HCT116 (cell line): ENCODE data around the gene A4GALT. TPM values are rescaled to one million over a fixed set of nuclear protein-coding genes. Genes with fewer than 3 reads are reported as not detected.

Experiments used
- ATAC-seq: fragments of 200-7000 bp; cut with Tn5 transposase; 2 replicates; pipeline ENCODE4 v1.9.1; 2020; ENCODE audit warnings: mild to moderate bottlenecking, moderate library complexity
- BruUV-seq: library from RNA; stranded (reverse); fragments of 400-500 nt; replicated peaks from 2 replicates; lab custom pipeline; 2021; lab: Mats Ljungman, UMichigan
- CTCF ChIA-PET: fragments of 300-600 bp; sonication (Branson Sonifier 250); formaldehyde crosslinking; loops from one replicate; lab custom pipeline; 2021; ENCODE audit warnings: antibody characterized with exemption; lab: Charles Lee
- POLR2A ChIA-PET: fragments of 300-600, 350-600 bp; sonication (Branson Sonifier 250); formaldehyde crosslinking; loops from one replicate; lab custom pipeline; 2021; ENCODE audit warnings: antibody characterized with exemption; lab: Charles Lee
- RAD21 ChIA-PET, 2 experiments: fragments of 300-600 bp; sonication (Branson Sonifier 250); formaldehyde crosslinking; loops; one replicate each; lab custom pipeline; 2023; ENCODE audit warnings: low total read pairs in 2 of 2; ENCODE audit not compliant: uncharacterized antibody in 2 of 2, unreplicated experiment in 2 of 2, low non-redundant PET in 1 of 2; lab: Charles Lee
- DNase-seq: peaks from one replicate; pipeline ENCODE4 v3.0.0-alpha.2; 2010; ENCODE audit warnings: low read depth, low spot score
- H2AFZ ChIP-seq: fragments of 200-600 bp; shearing (Covaris generic), sonication (generic); 2 replicates; pipeline ENCODE4 v1.6.1; 2017; ENCODE audit warnings: low read depth, mixed run types, mixed read lengths, antibody characterized with exemption, low read length; ENCODE audit not compliant: poor library complexity, severe bottlenecking
- H3K27ac ChIP-seq: 2 replicates; pipeline ENCODE4 v1.5.1; 2012; ENCODE audit warnings: low read depth, low read length
- H3K27me3 ChIP-seq: fragments of 200-600 bp; sonication (generic); 2 replicates; pipeline ENCODE4 v1.6.1; 2016; ENCODE audit warnings: mixed run types, low read length, mixed read lengths; ENCODE audit not compliant: insufficient read depth
- H3K36me3 ChIP-seq, 2 experiments: fragments of 200-500 bp in 1 of 2; fragments of 200-600 bp in 1 of 2; sonication (Bioruptor generic) in 1 of 2; sonication (generic) in 1 of 2; 2 replicates each; pipeline versions ENCODE4 v1.5.1 to v1.6.1; 2014 to 2016; ENCODE audit warnings: low read length in 2 of 2, inconsistent platforms in 1 of 2, mixed read lengths in 1 of 2, mixed run types in 1 of 2; ENCODE audit not compliant: insufficient read depth in 2 of 2, control insufficient read depth in 1 of 2
- H3K4me1 ChIP-seq, 2 experiments: fragments of 200-600 bp in 1 of 2; sonication (generic) in 1 of 2; 2 replicates each; pipeline versions ENCODE4 v1.5.1 to v1.6.1; 2012 to 2017; ENCODE audit warnings: low read length in 2 of 2, inconsistent platforms in 1 of 2, mild to moderate bottlenecking in 1 of 2, mixed read lengths in 1 of 2, mixed run types in 1 of 2, moderate library complexity in 1 of 2; ENCODE audit not compliant: insufficient read depth in 2 of 2, control insufficient read depth in 1 of 2
- H3K4me2 ChIP-seq: fragments of 200-600 bp; sonication (generic); 2 replicates; pipeline ENCODE4 v1.6.1; 2017; ENCODE audit warnings: mixed run types, low read length, mixed read lengths
- H3K4me3 ChIP-seq, 2 experiments: fragments of 200-600 bp in 1 of 2; sonication (generic) in 1 of 2; replicated peaks in 1 of 2; 2 replicates each; pipeline ENCODE4 v1.5.1; 2011 to 2016; ENCODE audit warnings: low read length in 2 of 2, control low read depth in 1 of 2, low read depth in 1 of 2, mild to moderate bottlenecking in 1 of 2, mixed read lengths in 1 of 2, mixed run types in 1 of 2
- H3K79me2 ChIP-seq: fragments of 200-600 bp; sonication (generic); 2 replicates; pipeline ENCODE4 v1.6.1; 2017; ENCODE audit warnings: mild to moderate bottlenecking, mixed run types, low read length, moderate library complexity, mixed read lengths; ENCODE audit not compliant: insufficient read depth
- H3K9ac ChIP-seq: fragments of 200-600 bp; sonication (generic); 2 replicates; pipeline ENCODE4 v1.6.1; 2016; ENCODE audit warnings: low read length, mixed read lengths
- H3K9me2 ChIP-seq: fragments of 200-600 bp; sonication (generic), shearing (Covaris generic); 2 replicates; pipeline ENCODE4 v1.6.1; 2017; ENCODE audit warnings: mixed run types, mild to moderate bottlenecking, moderate library complexity; ENCODE audit not compliant: insufficient read depth
- H3K9me3 ChIP-seq, 2 experiments: fragments of 200-500 bp in 1 of 2; fragments of 200-600 bp in 1 of 2; sonication (Bioruptor generic) in 1 of 2; sonication (generic) in 1 of 2; 2 replicates each; pipeline ENCODE4 v1.6.1; 2014 to 2017; ENCODE audit warnings: low read length in 2 of 2, mixed read lengths in 2 of 2, inconsistent platforms in 1 of 2, low read depth in 1 of 2, mild to moderate bottlenecking in 1 of 2, mixed run types in 1 of 2, moderate library complexity in 1 of 2; ENCODE audit not compliant: control insufficient read depth in 1 of 2, insufficient read depth in 1 of 2
- H4K20me1 ChIP-seq: fragments of 200-600 bp; sonication (generic), shearing (Covaris generic); 2 replicates; pipeline ENCODE4 v1.6.1; 2017; ENCODE audit warnings: mixed run types, mild to moderate bottlenecking, moderate library complexity; ENCODE audit not compliant: insufficient read depth
- CBX3 ChIP-seq: IDR thresholded peaks from 2 replicates; pipeline ENCODE4 v1.6.1; 2012; ENCODE audit warnings: low read depth
- JUND ChIP-seq: IDR thresholded peaks from 2 replicates; pipeline ENCODE4 v1.6.1; 2012
- RAD21 ChIP-seq: IDR thresholded peaks from 2 replicates; pipeline ENCODE4 v1.6.1; 2012; ENCODE audit warnings: low read depth, mild to moderate bottlenecking
- SRF ChIP-seq: IDR thresholded peaks from 2 replicates; pipeline ENCODE4 v1.6.1; 2012; ENCODE audit warnings: low read depth
- TCF7L2 ChIP-seq: IDR thresholded peaks from 2 replicates; pipeline ENCODE4 v1.7.0; 2011; ENCODE audit warnings: borderline replicate concordance, inconsistent platforms; ENCODE audit not compliant: insufficient read depth, insufficient read length; ENCODE audit errors: extremely low read depth
- YY1 ChIP-seq: IDR thresholded peaks from 2 replicates; pipeline ENCODE4 v1.6.1; 2011; ENCODE audit warnings: low read length, low read depth, moderate library complexity, mild to moderate bottlenecking; ENCODE audit not compliant: insufficient replicate concordance; ENCODE audit errors: extremely low read depth
- ZNF274 ChIP-seq: fragments of 200-500 bp; sonication (Bioruptor generic); IDR thresholded peaks from 2 replicates; pipeline ENCODE4 v1.6.1; 2014; ENCODE audit warnings: mild to moderate bottlenecking, low read depth, low read length, inconsistent platforms
- intact Hi-C: fragments of 100-400 bp; cut with micrococcal nuclease; formaldehyde crosslinking; loops from 2 replicates; pipeline ENCODE4 v1.10.0; 2022
- total RNA-seq: library from RNA; stranded (reverse); gene quantifications from one replicate; pipeline ENCODE4 v1.2.1, GENCODE V29; 2021; ENCODE audit not compliant: unreplicated experiment
- TF ChIP-seq, protein P1 (sequence below): IDR thresholded peaks from 2 replicates; pipeline ENCODE4 v1.6.1; 2011; ENCODE audit warnings: mild to moderate bottlenecking, low read length, moderate library complexity; ENCODE audit not compliant: insufficient replicate concordance; ENCODE audit errors: extremely low read depth
- TF ChIP-seq, protein P2 (sequence below): IDR thresholded peaks from 2 replicates; pipeline ENCODE4 v1.6.1; 2012; ENCODE audit warnings: low read depth
- TF ChIP-seq, protein P3 (sequence below): IDR thresholded peaks from 2 replicates; pipeline ENCODE4 v1.6.1; 2012
- TF ChIP-seq, protein P4 (sequence below): IDR thresholded peaks from 2 replicates; pipeline ENCODE4 v1.6.1; 2012

A4GALT gene
- total RNA-seq, 1 experiment from 2014 or later: 16.0 TPM

DNA sequence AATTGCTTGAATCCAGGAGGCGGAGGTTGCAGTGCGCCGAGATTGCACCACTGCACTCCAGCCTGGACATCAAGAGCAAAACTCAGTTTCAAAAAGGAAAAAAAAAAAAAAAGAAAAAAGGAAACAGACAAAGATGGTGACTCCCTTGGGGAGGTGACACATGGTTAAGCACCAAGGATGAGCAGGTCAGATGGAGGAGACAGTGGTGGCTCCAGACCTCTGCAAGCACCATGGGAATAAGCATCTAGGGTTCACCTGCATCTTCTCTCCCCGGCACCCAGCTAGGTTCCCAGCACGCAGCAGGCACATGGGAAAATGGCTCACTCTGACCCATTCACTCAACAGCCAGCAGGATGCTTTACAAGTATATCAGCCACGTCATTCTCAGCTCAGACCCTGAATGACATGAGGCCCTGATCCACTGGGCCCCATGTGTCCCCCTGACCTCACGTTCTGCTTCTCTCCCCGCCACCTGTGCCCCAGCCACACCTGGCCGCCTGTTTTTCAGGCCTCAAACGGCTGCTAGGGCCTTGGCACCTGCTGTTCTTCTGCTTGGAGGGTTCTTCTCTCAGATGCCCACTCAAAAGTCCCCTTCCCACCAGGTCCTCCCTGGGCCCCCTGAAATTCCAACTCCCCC, 24.2 kb downstream of the A4GALT start:
- no peaks in the 10 kb centered on the region for H3K9me3 ChIP-seq
- peaks cover 26 to 37% of the 10 kb centered on the region in 2 experiments for H3K4me1 ChIP-seq
- H3K79me2 ChIP-seq: no peaks in the 10 kb centered on the region; the same call in 1 of the 2 replicates
- ChIA-PET POLR2A (no interaction called here), CTCF (no interaction called here), RAD21 (no interaction called here)
- no peaks in the 10 kb centered on the region for H3K27me3 ChIP-seq
- H3K4me3 ChIP-seq: no peak overlapping the region
- no peak for DNase-seq
- intact Hi-C loops: no loop called here
- H4K20me1 ChIP-seq: no peaks in the 10 kb centered on the region
- H3K4me2 ChIP-seq: no peak overlapping the region
- no peaks in the 10 kb centered on the region for H3K9me2 ChIP-seq
- no peak overlapping the region for H3K9ac ChIP-seq
- H3K36me3 ChIP-seq: no peaks in the 10 kb centered on the region; a peak in 1 of 4 replicates
- H3K27ac ChIP-seq: no peak overlapping the region
- no peak for ATAC-seq
- no TSS peak for BruUV-seq
- TF ChIP-seq JUND (no peak), ZNF274 (no peak), TCF7L2 (no peak)
- no peak overlapping the region for H2AFZ ChIP-seq

DNA sequence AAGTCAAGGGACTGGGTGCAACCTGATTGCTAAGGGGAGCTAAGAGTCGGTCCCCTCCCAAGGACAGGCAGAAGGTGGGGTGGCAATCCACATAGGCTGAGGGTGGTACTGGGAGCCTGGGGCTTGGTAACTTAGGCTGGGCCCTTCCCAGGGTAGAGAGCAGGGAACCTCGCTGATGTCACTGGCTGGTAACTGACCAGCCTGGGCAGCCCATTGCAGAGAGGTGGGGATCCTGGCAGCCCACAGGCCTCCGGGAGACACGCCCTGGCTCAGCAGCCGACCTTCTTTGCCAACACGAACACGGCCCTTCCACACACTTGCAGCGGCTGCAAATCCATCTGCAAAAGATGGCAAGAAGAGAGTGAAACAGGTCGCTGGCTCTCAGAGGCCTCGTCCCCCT, 25.4 kb downstream of the A4GALT start:
- ChIA-PET CTCF (no interaction called here), POLR2A (no interaction called here), RAD21 (no interaction called here)
- H3K9me3 ChIP-seq: no peaks in the 10 kb centered on the region
- no peak overlapping the region for H3K27ac ChIP-seq
- DNase-seq: no peak
- no peaks in the 10 kb centered on the region for H4K20me1 ChIP-seq
- intact Hi-C loops: no loop called here
- H3K79me2 ChIP-seq: no peaks in the 10 kb centered on the region; the same call in 1 of the 2 replicates
- H3K4me3 ChIP-seq: no peak overlapping the region
- H3K4me2 ChIP-seq: no peak overlapping the region
- no peaks in the 10 kb centered on the region; a peak in 1 of 4 replicates for H3K36me3 ChIP-seq
- no TSS peak for BruUV-seq
- H3K9ac ChIP-seq: no peak overlapping the region
- no peaks in the 10 kb centered on the region for H3K9me2 ChIP-seq
- peaks cover 26 to 37% of the 10 kb centered on the region in 2 experiments for H3K4me1 ChIP-seq
- no peak for ATAC-seq
- TF ChIP-seq YY1 (no peak), RAD21 (no peak), CBX3 (no peak), SRF (no peak)
- TF ChIP-seq, protein P1, sequence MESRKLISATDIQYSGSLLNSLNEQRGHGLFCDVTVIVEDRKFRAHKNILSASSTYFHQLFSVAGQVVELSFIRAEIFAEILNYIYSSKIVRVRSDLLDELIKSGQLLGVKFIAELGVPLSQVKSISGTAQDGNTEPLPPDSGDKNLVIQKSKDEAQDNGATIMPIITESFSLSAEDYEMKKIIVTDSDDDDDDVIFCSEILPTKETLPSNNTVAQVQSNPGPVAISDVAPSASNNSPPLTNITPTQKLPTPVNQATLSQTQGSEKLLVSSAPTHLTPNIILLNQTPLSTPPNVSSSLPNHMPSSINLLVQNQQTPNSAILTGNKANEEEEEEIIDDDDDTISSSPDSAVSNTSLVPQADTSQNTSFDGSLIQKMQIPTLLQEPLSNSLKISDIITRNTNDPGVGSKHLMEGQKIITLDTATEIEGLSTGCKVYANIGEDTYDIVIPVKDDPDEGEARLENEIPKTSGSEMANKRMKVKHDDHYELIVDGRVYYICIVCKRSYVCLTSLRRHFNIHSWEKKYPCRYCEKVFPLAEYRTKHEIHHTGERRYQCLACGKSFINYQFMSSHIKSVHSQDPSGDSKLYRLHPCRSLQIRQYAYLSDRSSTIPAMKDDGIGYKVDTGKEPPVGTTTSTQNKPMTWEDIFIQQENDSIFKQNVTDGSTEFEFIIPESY: no peak
- TF ChIP-seq, protein P2, sequence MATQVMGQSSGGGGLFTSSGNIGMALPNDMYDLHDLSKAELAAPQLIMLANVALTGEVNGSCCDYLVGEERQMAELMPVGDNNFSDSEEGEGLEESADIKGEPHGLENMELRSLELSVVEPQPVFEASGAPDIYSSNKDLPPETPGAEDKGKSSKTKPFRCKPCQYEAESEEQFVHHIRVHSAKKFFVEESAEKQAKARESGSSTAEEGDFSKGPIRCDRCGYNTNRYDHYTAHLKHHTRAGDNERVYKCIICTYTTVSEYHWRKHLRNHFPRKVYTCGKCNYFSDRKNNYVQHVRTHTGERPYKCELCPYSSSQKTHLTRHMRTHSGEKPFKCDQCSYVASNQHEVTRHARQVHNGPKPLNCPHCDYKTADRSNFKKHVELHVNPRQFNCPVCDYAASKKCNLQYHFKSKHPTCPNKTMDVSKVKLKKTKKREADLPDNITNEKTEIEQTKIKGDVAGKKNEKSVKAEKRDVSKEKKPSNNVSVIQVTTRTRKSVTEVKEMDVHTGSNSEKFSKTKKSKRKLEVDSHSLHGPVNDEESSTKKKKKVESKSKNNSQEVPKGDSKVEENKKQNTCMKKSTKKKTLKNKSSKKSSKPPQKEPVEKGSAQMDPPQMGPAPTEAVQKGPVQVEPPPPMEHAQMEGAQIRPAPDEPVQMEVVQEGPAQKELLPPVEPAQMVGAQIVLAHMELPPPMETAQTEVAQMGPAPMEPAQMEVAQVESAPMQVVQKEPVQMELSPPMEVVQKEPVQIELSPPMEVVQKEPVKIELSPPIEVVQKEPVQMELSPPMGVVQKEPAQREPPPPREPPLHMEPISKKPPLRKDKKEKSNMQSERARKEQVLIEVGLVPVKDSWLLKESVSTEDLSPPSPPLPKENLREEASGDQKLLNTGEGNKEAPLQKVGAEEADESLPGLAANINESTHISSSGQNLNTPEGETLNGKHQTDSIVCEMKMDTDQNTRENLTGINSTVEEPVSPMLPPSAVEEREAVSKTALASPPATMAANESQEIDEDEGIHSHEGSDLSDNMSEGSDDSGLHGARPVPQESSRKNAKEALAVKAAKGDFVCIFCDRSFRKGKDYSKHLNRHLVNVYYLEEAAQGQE: no peak
- TF ChIP-seq, protein P3, sequence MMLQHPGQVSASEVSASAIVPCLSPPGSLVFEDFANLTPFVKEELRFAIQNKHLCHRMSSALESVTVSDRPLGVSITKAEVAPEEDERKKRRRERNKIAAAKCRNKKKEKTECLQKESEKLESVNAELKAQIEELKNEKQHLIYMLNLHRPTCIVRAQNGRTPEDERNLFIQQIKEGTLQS: no peak
- TF ChIP-seq, protein P4, sequence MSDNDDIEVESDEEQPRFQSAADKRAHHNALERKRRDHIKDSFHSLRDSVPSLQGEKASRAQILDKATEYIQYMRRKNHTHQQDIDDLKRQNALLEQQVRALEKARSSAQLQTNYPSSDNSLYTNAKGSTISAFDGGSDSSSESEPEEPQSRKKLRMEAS: no peak
- H3K27me3 ChIP-seq: no peaks in the 10 kb centered on the region
- no peak overlapping the region for H2AFZ ChIP-seq
